B cell (primary cell): ENCODE data around the gene HOMER2. TPM values are rescaled to one million over a fixed set of nuclear protein-coding genes. Genes with fewer than 3 reads are reported as not detected.

Experiments
- ATAC-seq: fragments of 200-7000 bp; cut with Tn5 transposase; one replicate; pipeline ENCODE4 v1.10.0; 2021; ENCODE audit warnings: low read depth, mild to moderate bottlenecking, moderate number of reproducible peaks, moderate library complexity
- CTCF ChIA-PET: fragments of 350-600 bp; sonication (Branson Sonifier 250); formaldehyde crosslinking; loops from one replicate; lab custom pipeline; 2021; ENCODE audit warnings: antibody characterized with exemption, inconsistent platforms; lab: Charles Lee
- POLR2A ChIA-PET: fragments of 350-600 bp; sonication (Branson Sonifier 250); formaldehyde crosslinking; loops from one replicate; lab custom pipeline; 2021; ENCODE audit warnings: antibody characterized with exemption; lab: Charles Lee
- DNase-seq: peaks from one replicate; pipeline ENCODE4 v3.0.0; 2013
- H2AFZ ChIP-seq: 2 replicates; pipeline ENCODE4 v1.6.1; 2012; ENCODE audit warnings: mild to moderate bottlenecking, low read depth, low read length; ENCODE audit not compliant: insufficient read depth, poor library complexity, severe bottlenecking
- H3K27ac ChIP-seq, 2 donors: 1 replicate in 1 of 2; 2 replicates in 1 of 2; pipeline ENCODE4 v1.5.1; 2012 to 2013; ENCODE audit warnings: low read length in 2 of 2, mild to moderate bottlenecking in 2 of 2, moderate library complexity in 1 of 2
- H3K27me3 ChIP-seq, 4 experiments: fragments of 200-600 bp in 1 of 4; sonication (generic) in 1 of 4; replicated peaks in 1 of 4; 1 replicate in 2 of 4; 2 replicates in 2 of 4; pipeline versions ENCODE4 v1.6.1 to v1.7.0; 2013 to 2016; ENCODE audit warnings: low read length in 3 of 4, mild to moderate bottlenecking in 2 of 4, mixed read lengths in 1 of 4, moderate library complexity in 1 of 4; ENCODE audit not compliant: insufficient read depth in 4 of 4, control insufficient read depth in 3 of 4; ENCODE audit errors: control extremely low read depth in 1 of 4
- H3K36me3 ChIP-seq, 2 experiments: replicated peaks in 1 of 2; 1 replicate in 1 of 2; 2 replicates in 1 of 2; pipeline versions ENCODE4 v1.6.1 to v1.7.1; 2013; ENCODE audit warnings: low read length in 1 of 2; ENCODE audit not compliant: insufficient read depth in 2 of 2, control insufficient read depth in 1 of 2; ENCODE audit errors: control extremely low read depth in 1 of 2, extremely low read depth in 1 of 2
- H3K4me1 ChIP-seq, 2 donors: fragments of 200-600 bp in 1 of 2; sonication (generic) in 1 of 2; 1 replicate in 1 of 2; 2 replicates in 1 of 2; pipeline versions ENCODE4 v1.5.1 to v1.6.1; 2013 to 2017; ENCODE audit warnings: low read length in 2 of 2; ENCODE audit not compliant: control insufficient read depth in 2 of 2, insufficient read depth in 2 of 2
- H3K4me2 ChIP-seq: replicated peaks from 2 replicates; pipeline ENCODE3; 2012; ENCODE audit warnings: mild to moderate bottlenecking, low read depth, low read length; ENCODE audit not compliant: poor library complexity, severe bottlenecking
- H3K4me3 ChIP-seq, 5 experiments: fragments of 200-600 bp in 1 of 5; sonication (generic) in 1 of 5; 1 replicate in 3 of 5; 2 replicates in 2 of 5; pipeline versions ENCODE4 v1.5.1 to v1.7.0; 2011 to 2016; ENCODE audit warnings: low read length in 4 of 5, mild to moderate bottlenecking in 4 of 5, low read depth in 2 of 5, control low read depth in 1 of 5, moderate library complexity in 1 of 5; ENCODE audit not compliant: insufficient read depth in 1 of 5; ENCODE audit errors: control extremely low read depth in 1 of 5, extremely low read depth in 1 of 5
- H3K79me2 ChIP-seq: fragments of 200-600 bp; sonication (generic); one replicate; pipeline ENCODE4 v1.6.0; 2016; ENCODE audit warnings: low read length; ENCODE audit not compliant: control insufficient read depth, insufficient read depth
- H3K9ac ChIP-seq: fragments of 200-600 bp; sonication (generic); 2 replicates; pipeline ENCODE4 v1.6.1; 2017; ENCODE audit warnings: mild to moderate bottlenecking, low read length, moderate library complexity
- H3K9me3 ChIP-seq, 3 donors: one replicate each; pipeline versions ENCODE4 v1.6.1 to v1.7.1; 2013; ENCODE audit warnings: low read length in 2 of 3; ENCODE audit not compliant: control insufficient read depth in 2 of 3, insufficient read depth in 1 of 3; ENCODE audit errors: control extremely low read depth in 1 of 3
- H4K20me1 ChIP-seq: 2 replicates; pipeline ENCODE4 v1.6.0; 2012; ENCODE audit warnings: mild to moderate bottlenecking, low read length; ENCODE audit not compliant: insufficient read depth, control insufficient read depth, poor library complexity, severe bottlenecking
- H3K27ac Mint-ChIP-seq: one replicate; pipeline ENCODE4 v1.8.0; 2021; ENCODE audit warnings: mixed read lengths
- H3K27me3 Mint-ChIP-seq: one replicate; pipeline ENCODE4 v1.8.0; 2021; ENCODE audit warnings: mixed read lengths
- H3K4me1 Mint-ChIP-seq: one replicate; pipeline ENCODE4 v1.8.0; 2021; ENCODE audit warnings: mixed read lengths
- H3K4me3 Mint-ChIP-seq: one replicate; pipeline ENCODE4 v1.8.0; 2021; ENCODE audit warnings: mixed read lengths
- H3K9me3 Mint-ChIP-seq: one replicate; pipeline ENCODE4 v1.8.0; 2022; ENCODE audit warnings: mixed read lengths; ENCODE audit not compliant: insufficient read depth
- EZH2 ChIP-seq: IDR thresholded peaks from 2 replicates; pipeline ENCODE4 v1.6.1; 2012; ENCODE audit warnings: borderline replicate concordance, low read depth, mild to moderate bottlenecking, moderate library complexity, low read length; ENCODE audit not compliant: insufficient read depth, poor library complexity, severe bottlenecking
- WGBS: methylation state at CpG from one replicate; pipeline ENCODE4 v1.1.5; 2013; ENCODE audit warnings: missing lambda C conversion rate; ENCODE audit not compliant: insufficient coverage; 5-methylcytosine and 5-hydroxymethylcytosine counted together
- intact Hi-C: fragments of 100-400 bp; cut with micrococcal nuclease; formaldehyde crosslinking; loops from one replicate; pipeline ENCODE4 v1.10.0; 2022
- polyA plus RNA-seq: library from polyadenylated mRNA; depleted of rRNA; stranded (reverse); fragments of >200 nt; gene quantifications from 2 replicates; pipeline ENCODE4 v1.2.3, GENCODE V29; 2012
- total RNA-seq, 2 donors: library from RNA; stranded (reverse); fragments of 120-200 nt in 1 of 2; gene quantifications; 1 replicate in 1 of 2; 2 replicates in 1 of 2; pipeline versions ENCODE4 v1.2.3 to v1.2.4, GENCODE V29; 2013 to 2022
- TF ChIP-seq, protein P1 (sequence below): fragments of 200-600 bp; IDR thresholded peaks from one replicate; pipeline ENCODE4 v1.8.0; 2022; ENCODE audit warnings: antibody characterized with exemption, mild to moderate bottlenecking

HOMER2 gene
- total and polyA plus RNA-seq, 2 donors (not counting 1 experiment from before 2014, with no cell fraction given), result 5.7 to 19.5 TPM

DNA sequence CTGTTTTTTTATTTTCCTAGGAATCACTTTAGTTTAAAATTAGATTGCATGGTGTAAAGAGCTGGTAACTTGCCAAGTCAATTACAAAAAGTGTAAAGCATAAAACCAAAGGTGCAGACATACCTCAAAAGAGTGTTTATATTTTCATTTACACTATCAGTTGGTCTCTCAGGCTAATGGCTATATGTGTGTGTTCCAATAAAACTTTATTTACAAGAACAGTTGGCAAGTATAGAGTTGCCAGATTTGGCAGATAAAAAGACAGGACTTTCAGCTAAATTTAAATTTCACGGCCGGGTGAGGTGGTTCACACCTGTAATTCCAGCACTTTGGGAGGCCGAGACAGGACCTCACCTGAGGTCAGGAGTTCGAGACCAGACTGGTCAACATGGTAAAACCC, 41.1 kb downstream of the HOMER2 start:
- peaks cover 0 to 12% (median 2%) of the 10 kb centered on the region in 3 donors for H3K9me3 ChIP-seq
- no peak overlapping the region for H3K4me3 ChIP-seq
- ATAC-seq (no peak), DNase-seq (no peak)
- H2AFZ ChIP-seq, result no peak overlapping the region
- no peaks in the 10 kb centered on the region for H3K4me1 Mint-ChIP-seq
- H4K20me1 ChIP-seq, result no peaks in the 10 kb centered on the region
- ChIA-PET POLR2A (no interaction called here), CTCF (interaction anchor here (0.5 kb wide), 1 partner anchor 16 kb away, joined by 5 read pairs; no protein-coding TSS in a partner anchor)
- H3K4me1 ChIP-seq, result no peaks in the 10 kb centered on the region
- H3K27ac ChIP-seq, result no peak overlapping the region
- TF ChIP-seq, protein P1, sequence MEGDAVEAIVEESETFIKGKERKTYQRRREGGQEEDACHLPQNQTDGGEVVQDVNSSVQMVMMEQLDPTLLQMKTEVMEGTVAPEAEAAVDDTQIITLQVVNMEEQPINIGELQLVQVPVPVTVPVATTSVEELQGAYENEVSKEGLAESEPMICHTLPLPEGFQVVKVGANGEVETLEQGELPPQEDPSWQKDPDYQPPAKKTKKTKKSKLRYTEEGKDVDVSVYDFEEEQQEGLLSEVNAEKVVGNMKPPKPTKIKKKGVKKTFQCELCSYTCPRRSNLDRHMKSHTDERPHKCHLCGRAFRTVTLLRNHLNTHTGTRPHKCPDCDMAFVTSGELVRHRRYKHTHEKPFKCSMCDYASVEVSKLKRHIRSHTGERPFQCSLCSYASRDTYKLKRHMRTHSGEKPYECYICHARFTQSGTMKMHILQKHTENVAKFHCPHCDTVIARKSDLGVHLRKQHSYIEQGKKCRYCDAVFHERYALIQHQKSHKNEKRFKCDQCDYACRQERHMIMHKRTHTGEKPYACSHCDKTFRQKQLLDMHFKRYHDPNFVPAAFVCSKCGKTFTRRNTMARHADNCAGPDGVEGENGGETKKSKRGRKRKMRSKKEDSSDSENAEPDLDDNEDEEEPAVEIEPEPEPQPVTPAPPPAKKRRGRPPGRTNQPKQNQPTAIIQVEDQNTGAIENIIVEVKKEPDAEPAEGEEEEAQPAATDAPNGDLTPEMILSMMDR, result no peak
- TF ChIP-seq EZH2, result no peak
- H3K27me3 Mint-ChIP-seq, result peaks cover 15% of the 10 kb centered on the region
- H3K9ac ChIP-seq, result no peak overlapping the region
- no peak overlapping the region for H3K27ac Mint-ChIP-seq
- 90% methylated on average over 2 of the region's 4 CpGs for WGBS
- no peak overlapping the region for H3K4me2 ChIP-seq
- no peaks in the 10 kb centered on the region for H3K27me3 ChIP-seq
- intact Hi-C loops, result no loop called here
- H3K36me3 ChIP-seq, result no peaks in the 10 kb centered on the region
- peaks cover 9% of the 10 kb centered on the region for H3K9me3 Mint-ChIP-seq
- no peak overlapping the region for H3K4me3 Mint-ChIP-seq
- no peaks in the 10 kb centered on the region for H3K79me2 ChIP-seq

DNA sequence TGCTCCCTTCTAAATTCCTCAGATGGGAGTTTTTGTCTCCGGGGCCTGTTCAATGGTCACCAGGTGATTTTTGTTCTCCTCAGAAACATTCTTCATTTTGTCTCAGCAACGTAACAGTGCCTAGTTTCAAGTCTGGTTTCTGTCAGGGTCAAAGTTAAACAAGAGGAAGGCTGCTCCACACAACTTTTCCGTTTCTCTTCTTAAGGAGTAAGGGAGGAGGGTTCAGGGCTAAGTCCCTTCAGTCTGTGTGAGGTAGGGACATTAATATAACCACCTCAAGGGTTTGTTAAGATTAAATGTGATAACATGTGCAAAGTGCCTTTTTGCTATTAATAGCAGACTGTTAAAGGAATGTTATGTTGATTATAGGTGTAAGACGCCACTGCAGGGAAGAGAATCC, 41.8 kb downstream of the HOMER2 start:
- H4K20me1 ChIP-seq, result no peaks in the 10 kb centered on the region
- H3K9me3 ChIP-seq, result peaks cover 0 to 12% (median 2%) of the 10 kb centered on the region in 3 donors
- CTCF ChIA-PET, result no interaction called here
- no peak overlapping the region for H3K27ac Mint-ChIP-seq
- no peak overlapping the region for H3K4me3 Mint-ChIP-seq
- no peak overlapping the region for H3K4me2 ChIP-seq
- WGBS, result 57% methylated on average over 1 of the region's 4 CpGs
- H3K27me3 ChIP-seq, result no peaks in the 10 kb centered on the region
- no peak overlapping the region for H3K9ac ChIP-seq
- TF ChIP-seq EZH2, result no peak
- TF ChIP-seq, protein P1, result no peak
- H3K36me3 ChIP-seq, result no peaks in the 10 kb centered on the region
- POLR2A ChIA-PET, result no interaction called here
- DNase-seq (no peak), ATAC-seq (no peak)
- no peaks in the 10 kb centered on the region for H3K79me2 ChIP-seq
- no peak overlapping the region for H3K4me3 ChIP-seq
- no peak overlapping the region for H2AFZ ChIP-seq
- H3K27me3 Mint-ChIP-seq, result peaks cover 15% of the 10 kb centered on the region
- no peaks in the 10 kb centered on the region for H3K4me1 ChIP-seq
- H3K4me1 Mint-ChIP-seq, result no peaks in the 10 kb centered on the region
- intact Hi-C loops, result no loop called here
- no peak overlapping the region for H3K27ac ChIP-seq
- H3K9me3 Mint-ChIP-seq, result peaks cover 9% of the 10 kb centered on the region
